Urinary bladder (tissue), 4 donors: Measurements from ENCODE around the gene MCTP1. TPM values are rescaled to one million over a fixed set of nuclear protein-coding genes. Genes with fewer than 3 reads are reported as not detected.
"Not testable (repeated sequence)": the region's sequence is repeated elsewhere in the genome, so short reads cannot be mapped to it uniquely, and the experiment has no call there.

Experiments
- DNase-seq: peaks from one replicate; pipeline ENCODE4 v3.0.0-alpha.2; 2015; ENCODE audit errors: extremely low spot score
- H3K27ac ChIP-seq: one replicate; pipeline ENCODE4 v1.5.1; 2013; ENCODE audit warnings: low read depth, mild to moderate bottlenecking, moderate library complexity
- H3K36me3 ChIP-seq: one replicate; pipeline ENCODE4 v1.6.1; 2013; ENCODE audit warnings: mild to moderate bottlenecking, moderate library complexity; ENCODE audit not compliant: insufficient read depth
- H3K4me1 ChIP-seq: one replicate; pipeline ENCODE4 v1.6.1; 2013; ENCODE audit warnings: mild to moderate bottlenecking, moderate library complexity; ENCODE audit not compliant: insufficient read depth
- H3K4me3 ChIP-seq: one replicate; pipeline ENCODE4 v1.5.1; 2013; ENCODE audit warnings: low read depth, low read length
- WGBS: extraction: QIAGEN DNeasy Blood & Tissue Kit; methylation state at CpG from one replicate; pipeline ENCODE4 v1.1.7; 2013; 5-methylcytosine and 5-hydroxymethylcytosine counted together
- polyA plus RNA-seq: library from polyadenylated mRNA; stranded (reverse); fragments of 200-250 nt; gene quantifications from one replicate; pipeline ENCODE4 v1.2.3, GENCODE V29; 2013
- total RNA-seq: library from RNA; depleted of rRNA; stranded (reverse); fragments of >200 nt; gene quantifications from one replicate; pipeline ENCODE4 v1.2.3, GENCODE V29; 2014
- donor health status: healthy with polysubstance abuse.
- donor health status: healthy.

The MCTP1 gene
- total and polyA plus RNA-seq, 2 donors = 10.5 to 45.7 TPM

DNA sequence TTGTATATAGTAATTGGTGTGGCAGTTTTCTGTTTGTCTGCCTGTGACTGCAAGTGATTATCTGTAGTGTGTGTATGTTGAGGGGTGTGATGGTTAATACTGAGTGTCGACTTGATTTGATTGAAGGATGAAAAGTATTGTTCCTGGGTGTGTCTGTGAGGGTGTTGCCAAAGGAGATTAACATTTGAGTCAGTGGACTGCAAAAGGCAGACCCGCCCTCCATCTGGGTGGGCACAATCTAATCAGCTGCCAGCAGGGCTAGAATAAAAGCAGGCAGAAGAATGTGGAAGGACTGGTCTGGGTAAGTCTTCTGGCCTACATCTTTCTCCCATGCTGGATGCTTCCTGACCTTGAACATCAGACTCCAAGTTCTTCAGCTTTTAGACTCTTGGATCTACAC lies 290.4 kb downstream of the MCTP1 start:
- DNase-seq, H3K36me3 ChIP-seq, H3K4me3 ChIP-seq, H3K4me1 ChIP-seq, H3K27ac ChIP-seq: not testable (repeated sequence)
- WGBS = 83% methylated on average over 2 of the region's 2 CpGs

DNA sequence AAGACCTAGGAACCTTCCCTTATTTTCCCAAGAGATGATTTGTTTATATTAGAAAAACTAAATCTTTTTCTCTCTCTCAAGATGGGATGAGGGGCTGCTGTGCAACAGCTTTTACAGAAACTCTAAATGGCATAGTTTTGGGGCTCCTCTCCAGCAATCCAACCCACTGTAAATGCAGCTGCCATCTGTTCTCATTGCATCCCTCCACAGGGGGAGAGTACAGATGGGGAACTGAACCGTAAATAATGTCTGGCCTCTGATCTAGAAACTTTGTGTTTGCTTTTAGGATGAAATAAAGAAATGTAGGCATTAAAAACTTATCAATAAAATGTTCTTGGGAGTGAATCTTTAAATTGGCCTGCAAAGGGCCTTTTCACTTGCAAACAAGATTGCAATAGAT lies 291.4 kb downstream of the MCTP1 start:
- H3K4me3 ChIP-seq = no peak overlapping the region
- 78% methylated on average over 1 of the region's 1 CpG for WGBS
- H3K27ac ChIP-seq = no peak overlapping the region
- H3K4me1 ChIP-seq = no peaks in the 10 kb centered on the region
- DNase-seq = no peak
- no peaks in the 10 kb centered on the region for H3K36me3 ChIP-seq

DNA sequence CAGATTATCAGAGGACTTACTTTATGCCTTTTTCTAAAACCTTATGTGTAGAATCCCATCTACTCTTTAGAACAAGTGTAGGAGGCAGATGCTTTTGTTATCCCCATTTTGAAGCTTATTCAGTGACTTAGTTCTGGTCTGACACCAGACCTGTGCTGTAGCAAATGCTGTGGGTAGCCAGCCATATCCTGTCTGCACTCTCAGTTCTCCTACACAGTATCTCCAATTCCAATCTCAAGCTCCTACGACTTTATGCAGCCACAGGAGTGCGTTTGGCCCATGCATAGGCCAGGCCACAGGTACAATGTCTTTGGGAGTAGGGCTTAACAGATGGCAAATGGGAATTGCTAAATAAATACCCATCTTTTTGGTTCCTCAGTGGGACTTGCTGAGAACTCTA lies 292.6 kb downstream of the MCTP1 start:
- Histone ChIP-seq H3K36me3 (no peaks in the 10 kb centered on the region), H3K4me1 (no peaks in the 10 kb centered on the region), H3K4me3 (no peak overlapping the region), H3K27ac (no peak overlapping the region)
- WGBS = 74% methylated on average over 2 of the region's 2 CpGs
- DNase-seq = no peak

DNA sequence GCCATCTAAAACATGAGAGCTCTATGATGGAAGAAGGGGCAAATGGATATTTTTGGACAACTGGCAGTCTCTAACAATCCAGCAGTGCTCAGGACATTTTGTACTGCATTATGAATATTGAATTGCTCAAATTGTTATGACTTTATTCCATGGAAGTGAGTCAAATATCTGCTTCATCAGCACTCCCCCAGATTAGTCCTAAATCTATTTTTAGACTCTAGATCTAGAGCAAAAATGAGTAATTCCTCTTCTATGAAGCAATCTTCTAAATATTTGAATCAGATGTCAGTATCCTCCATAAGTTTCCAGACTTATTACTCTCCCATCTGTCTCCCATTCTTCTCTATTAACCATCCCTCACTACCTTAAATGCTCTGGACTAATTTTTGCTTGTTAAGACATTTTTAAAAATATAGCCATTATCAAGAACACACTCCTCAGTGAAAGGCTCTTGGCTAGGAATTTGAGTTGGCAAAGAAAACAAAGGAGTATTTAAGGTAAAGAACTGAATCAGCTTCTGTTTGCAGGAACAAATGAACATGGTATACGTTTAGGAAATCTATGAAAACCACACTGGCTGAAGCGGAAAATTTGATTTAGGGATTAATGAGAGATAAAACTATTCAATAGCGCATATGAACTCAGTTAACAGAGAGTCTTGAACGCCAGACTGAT lies 300.9 kb downstream of the MCTP1 start:
- H3K36me3 ChIP-seq = no peaks in the 10 kb centered on the region
- no peak overlapping the region for H3K4me3 ChIP-seq
- H3K27ac ChIP-seq = no peak overlapping the region
- 60% methylated on average over 4 of the region's 4 CpGs for WGBS
- no peaks in the 10 kb centered on the region for H3K4me1 ChIP-seq
- no peak for DNase-seq

DNA sequence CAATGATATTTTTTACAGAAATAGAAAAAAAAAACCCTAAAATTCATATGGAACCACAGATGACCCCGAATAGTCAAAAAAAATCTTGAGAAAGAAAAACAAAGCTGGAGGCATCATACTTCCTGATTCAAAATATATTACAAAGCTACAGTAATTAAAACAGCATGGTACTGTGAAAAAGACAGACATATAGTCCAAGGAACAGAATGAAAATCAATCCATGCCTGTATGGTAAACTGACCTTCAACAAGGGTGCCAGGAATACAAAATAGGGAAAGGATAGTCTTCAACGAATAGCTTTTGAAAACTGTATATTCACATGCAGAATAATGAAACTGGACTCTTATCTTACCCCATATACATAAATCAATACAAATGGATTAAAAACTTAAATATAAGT lies 307.5 kb downstream of the MCTP1 start:
- no peak for DNase-seq
- H3K4me3 ChIP-seq = no peak overlapping the region
- WGBS = 34% methylated on average over 2 of the region's 2 CpGs
- H3K4me1 ChIP-seq = no peaks in the 10 kb centered on the region
- H3K36me3 ChIP-seq = no peaks in the 10 kb centered on the region
- no peak overlapping the region for H3K27ac ChIP-seq

DNA sequence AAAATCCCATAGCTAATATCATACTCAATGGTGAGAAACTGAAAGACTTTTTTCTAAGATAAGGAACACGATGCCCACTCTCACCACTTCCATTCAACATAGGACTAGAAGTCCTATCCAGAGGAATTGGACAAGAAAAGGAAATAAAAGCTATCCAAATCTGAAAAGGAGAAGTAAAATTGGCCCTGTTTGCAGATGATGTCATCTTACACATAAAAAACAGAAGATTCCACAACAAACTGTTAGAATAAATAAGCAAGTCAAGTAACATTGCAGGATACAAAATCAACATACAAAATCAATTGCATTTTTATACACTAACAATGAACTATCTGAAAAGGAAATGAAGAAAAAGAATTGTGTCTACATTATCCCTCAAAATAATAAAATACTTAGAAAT lies 308.0 kb downstream of the MCTP1 start:
- DNase-seq = no peak
- H3K36me3 ChIP-seq = no peaks in the 10 kb centered on the region
- no peak overlapping the region for H3K4me3 ChIP-seq
- no peak overlapping the region for H3K27ac ChIP-seq
- no peaks in the 10 kb centered on the region for H3K4me1 ChIP-seq
- 93% methylated on average over 1 of the region's 1 CpG for WGBS

DNA sequence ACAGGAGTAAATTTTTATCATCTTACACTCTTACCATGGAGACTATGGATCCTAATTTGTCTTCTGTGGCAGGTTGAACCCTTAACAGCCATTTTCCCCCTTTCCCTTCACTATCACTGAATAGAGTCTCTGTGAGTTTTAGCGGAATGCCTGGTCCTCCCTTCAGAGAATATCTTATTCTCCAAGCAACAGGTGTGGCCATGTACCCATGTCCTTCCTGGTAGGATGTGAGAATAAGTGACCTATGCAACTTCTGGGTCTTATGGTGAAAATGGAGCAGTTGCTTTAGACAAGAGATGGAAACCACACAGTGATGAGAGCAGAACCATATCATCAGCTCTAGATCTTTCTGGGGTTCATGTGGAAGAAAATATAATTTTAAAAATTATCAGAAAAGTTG lies 312.6 kb downstream of the MCTP1 start:
- no peak for DNase-seq
- WGBS = 96% methylated on average over 1 of the region's 1 CpG
- no peaks in the 10 kb centered on the region for H3K36me3 ChIP-seq
- H3K4me1 ChIP-seq = no peaks in the 10 kb centered on the region
- no peak overlapping the region for H3K27ac ChIP-seq
- H3K4me3 ChIP-seq = no peak overlapping the region

DNA sequence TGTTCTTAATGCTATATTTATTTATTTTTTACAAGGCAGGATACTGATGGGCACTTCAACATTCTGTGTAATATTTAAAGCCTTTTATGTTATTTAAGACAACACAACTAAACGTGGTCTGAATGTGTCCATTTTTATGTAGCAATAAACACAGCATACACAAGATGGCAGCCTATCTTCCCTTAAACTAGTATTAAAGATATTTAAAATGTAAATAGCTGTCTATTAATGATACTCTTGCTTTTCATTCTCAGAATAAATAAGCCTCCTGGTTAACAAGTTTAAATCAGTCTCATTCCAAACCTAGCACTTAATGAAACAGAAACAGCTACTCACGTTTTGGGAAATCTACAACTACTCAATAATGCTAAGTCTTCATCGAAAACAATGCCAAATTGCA lies 315.7 kb downstream of the MCTP1 start:
- WGBS = 33% methylated on average over 3 of the region's 3 CpGs
- no peaks in the 10 kb centered on the region for H3K36me3 ChIP-seq
- H3K4me3 ChIP-seq = no peak overlapping the region
- no peak for DNase-seq
- no peaks in the 10 kb centered on the region for H3K4me1 ChIP-seq
- H3K27ac ChIP-seq = no peak overlapping the region

DNA sequence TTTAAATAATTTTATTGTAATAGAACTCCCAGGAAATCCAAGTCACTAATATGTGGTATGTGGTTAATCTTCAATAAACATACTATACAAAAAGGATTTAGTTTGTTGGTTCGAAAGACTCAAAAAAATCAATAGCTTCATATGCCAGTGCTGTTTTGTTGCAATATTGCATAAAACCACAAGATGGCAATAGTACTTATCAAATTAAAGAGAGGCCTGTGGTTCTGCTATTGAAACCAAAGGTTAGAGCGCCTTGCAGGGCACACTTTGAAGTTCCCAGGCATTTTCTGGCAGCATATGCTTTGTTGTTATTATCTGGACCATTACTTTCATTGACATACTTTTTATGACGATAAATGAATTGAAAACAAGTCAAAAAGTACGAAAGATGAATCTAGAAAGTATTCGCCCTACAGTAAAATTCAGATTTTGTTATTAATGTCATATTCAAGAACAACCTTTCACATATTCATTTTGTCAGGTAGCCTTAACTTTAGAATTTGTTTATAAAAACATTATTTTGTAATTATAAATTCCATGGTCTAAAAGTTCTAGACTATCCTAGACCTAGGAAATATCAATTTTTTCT lies 316.3 kb downstream of the MCTP1 start:
- no peak overlapping the region for H3K4me3 ChIP-seq
- 51% methylated on average over 5 of the region's 5 CpGs for WGBS
- H3K4me1 ChIP-seq = no peaks in the 10 kb centered on the region
- no peaks in the 10 kb centered on the region for H3K36me3 ChIP-seq
- DNase-seq = peak; percentile 42
- H3K27ac ChIP-seq = no peak overlapping the region

DNA sequence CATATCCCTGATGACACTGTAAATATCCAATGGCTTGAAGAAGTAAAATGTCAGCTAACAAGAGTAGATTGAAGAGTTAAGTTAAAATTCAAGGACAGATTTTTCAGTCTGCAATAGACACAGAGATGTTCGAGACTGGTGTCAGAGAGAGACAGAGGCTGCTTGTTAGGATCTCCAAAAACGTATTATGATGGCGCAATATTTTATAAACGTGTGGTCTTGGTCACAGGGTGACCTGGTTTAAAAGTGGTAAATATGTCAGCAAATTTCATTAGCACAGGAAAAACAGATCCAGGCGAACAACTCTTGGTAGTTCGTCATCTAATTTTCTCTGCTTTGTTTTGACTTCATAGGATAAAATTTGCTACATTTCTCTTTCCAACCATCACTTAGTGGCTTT lies 317.4 kb downstream of the MCTP1 start:
- 73% methylated on average over 6 of the region's 6 CpGs for WGBS
- no peak overlapping the region for H3K4me3 ChIP-seq
- no peak for DNase-seq
- no peaks in the 10 kb centered on the region for H3K4me1 ChIP-seq
- no peaks in the 10 kb centered on the region for H3K36me3 ChIP-seq
- H3K27ac ChIP-seq = no peak overlapping the region

DNA sequence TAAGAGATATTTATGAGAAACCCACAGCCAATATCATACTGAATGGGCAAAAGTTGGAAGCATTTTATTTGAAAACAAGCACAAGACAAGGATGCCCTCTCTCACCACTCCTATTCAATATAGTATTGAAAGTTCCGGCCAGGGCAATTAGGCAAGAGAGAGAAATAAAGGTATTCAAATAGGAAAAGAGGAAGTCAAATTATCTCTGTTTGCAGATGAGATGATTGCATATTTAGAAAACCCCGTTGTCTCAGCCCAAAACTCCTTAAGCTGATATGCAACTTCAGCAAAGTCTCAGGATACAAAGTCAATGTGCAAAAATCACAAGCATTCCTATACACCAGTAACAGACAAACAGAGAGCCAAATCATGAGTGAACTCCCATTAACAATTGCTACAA lies 325.6 kb downstream of the MCTP1 start:
- H3K36me3 ChIP-seq, H3K27ac ChIP-seq, H3K4me3 ChIP-seq, H3K4me1 ChIP-seq, DNase-seq: not testable (repeated sequence)
- WGBS = 82% methylated on average over 2 of the region's 2 CpGs

DNA sequence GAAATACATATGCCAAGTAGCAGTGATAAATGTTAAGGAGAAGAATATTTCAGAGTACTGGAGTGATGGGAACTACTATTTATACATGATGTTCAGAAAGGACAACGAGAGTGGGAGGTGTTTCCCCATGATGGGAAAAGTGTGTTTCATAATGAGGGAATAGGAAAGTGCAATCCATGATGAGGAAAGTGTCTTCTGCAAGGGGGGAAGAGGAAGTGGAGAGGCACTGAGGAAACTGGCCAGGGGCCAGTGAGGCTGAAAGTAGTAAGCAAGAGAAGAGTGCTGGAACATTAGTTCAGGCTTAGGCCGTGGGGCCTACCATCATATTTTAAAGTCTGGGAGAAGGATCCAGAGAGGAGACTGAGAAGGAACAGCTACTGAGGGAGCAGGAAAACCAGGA lies 339.2 kb downstream of the MCTP1 start:
- H3K4me3 ChIP-seq = no peak overlapping the region
- no peaks in the 10 kb centered on the region for H3K36me3 ChIP-seq
- no peak overlapping the region for H3K27ac ChIP-seq
- H3K4me1 ChIP-seq = no peaks in the 10 kb centered on the region
- WGBS = 71% methylated on average over 2 of the region's 2 CpGs
- no peak for DNase-seq

DNA sequence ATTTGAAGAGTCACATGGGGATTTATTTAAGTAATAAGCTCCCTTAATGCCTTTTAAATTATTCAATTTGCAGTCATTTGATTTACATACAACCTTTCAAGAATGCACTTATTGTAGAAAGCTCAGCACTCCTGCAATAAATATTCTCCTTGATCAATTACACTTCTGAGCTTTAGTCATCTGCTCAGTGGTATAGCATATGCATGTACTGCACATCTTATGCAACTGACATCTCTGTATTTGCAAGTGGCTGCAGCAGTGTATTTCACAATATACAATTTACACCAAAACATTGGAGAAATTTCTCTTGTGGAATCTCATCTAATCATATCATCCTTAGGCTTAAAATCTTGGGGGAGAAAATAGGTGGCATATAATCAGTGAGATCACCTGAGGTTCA lies 340.7 kb downstream of the MCTP1 start:
- H3K4me3 ChIP-seq = no peak overlapping the region
- no peak overlapping the region for H3K27ac ChIP-seq
- no peak for DNase-seq
- no peaks in the 10 kb centered on the region for H3K36me3 ChIP-seq
- H3K4me1 ChIP-seq = no peaks in the 10 kb centered on the region

DNA sequence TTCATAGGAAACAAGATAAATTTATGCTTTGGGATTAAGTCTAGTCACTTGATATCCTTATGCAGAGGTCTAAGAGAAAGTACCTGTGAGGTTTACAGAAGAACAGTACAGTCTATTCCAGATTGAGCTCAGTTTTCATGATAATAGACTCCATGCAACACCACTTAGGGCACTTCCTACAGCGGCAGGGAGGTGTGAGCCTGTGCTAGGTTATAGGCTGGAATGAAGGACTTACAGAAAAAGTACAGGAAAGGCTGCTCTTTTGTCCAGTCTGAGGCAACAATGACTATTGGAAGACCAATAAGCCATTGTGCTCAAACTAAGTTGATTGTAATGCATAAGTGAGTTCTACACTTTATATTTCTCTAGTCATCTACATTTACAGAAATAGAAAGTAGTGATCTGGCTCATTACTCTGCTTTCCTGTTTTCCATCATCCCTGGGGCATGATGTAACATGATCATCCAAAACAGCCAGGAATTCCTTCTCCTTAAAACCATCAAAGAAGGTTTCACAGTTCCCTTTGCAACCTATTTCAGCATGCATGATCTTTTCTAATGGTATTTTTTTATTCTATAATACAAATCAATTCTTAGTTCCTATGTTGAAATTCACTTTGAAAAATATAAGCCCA lies 343.7 kb downstream of the MCTP1 start:
- Histone ChIP-seq H3K4me3 (no peak overlapping the region), H3K4me1 (no peaks in the 10 kb centered on the region), H3K36me3 (no peaks in the 10 kb centered on the region), H3K27ac (no peak overlapping the region)
- DNase-seq = no peak
- WGBS = 28% methylated on average over 1 of the region's 1 CpG
